Activated T-cell treated with anti-CD3 and anti-CD28 coated beads, Interleukin-2, amount 50 U/mL, for 72 hours (primary cell): Measurements from ENCODE around the gene NDFIP1. TPM values are rescaled to one million over a fixed set of nuclear protein-coding genes. Genes with fewer than 3 reads are reported as not detected.
"Not testable (repeated sequence)": the region's sequence is repeated elsewhere in the genome, so short reads cannot be mapped to it uniquely, and the experiment has no call there.

Experiments
- ATAC-seq, 2 donors: fragments of 150-1000 bp; cut with Tn5 transposase; replicated peaks in 1 of 2; 2 replicates each; pipeline ENCODE4 v1.10.0; 2021; ENCODE audit warnings: moderate library complexity in 2 of 2, mild to moderate bottlenecking in 1 of 2
- DNase-seq, 2 donors: peaks; one replicate each; pipeline ENCODE4 v3.0.0; 2021 to 2022; ENCODE audit warnings: mixed read lengths in 1 of 2
- H3K27ac Mint-ChIP-seq: one replicate; pipeline ENCODE4 v1.8.0; 2022; ENCODE audit warnings: mild to moderate bottlenecking, moderate library complexity, mixed read lengths
- H3K27me3 Mint-ChIP-seq: one replicate; pipeline ENCODE4 v1.8.0; 2022; ENCODE audit warnings: low read depth, mixed read lengths
- H3K36me3 Mint-ChIP-seq, 2 donors: one replicate each; pipeline ENCODE4 v1.8.0; 2022; ENCODE audit warnings: mixed read lengths in 2 of 2, mild to moderate bottlenecking in 1 of 2; ENCODE audit not compliant: insufficient read depth in 2 of 2
- H3K4me1 Mint-ChIP-seq: one replicate; pipeline ENCODE4 v1.8.0; 2022; ENCODE audit warnings: low read depth, mixed read lengths
- H3K4me3 Mint-ChIP-seq, 2 donors: one replicate each; pipeline ENCODE4 v1.8.0; 2022; ENCODE audit warnings: mild to moderate bottlenecking in 2 of 2, mixed read lengths in 2 of 2, moderate library complexity in 2 of 2
- H3K9me3 Mint-ChIP-seq, 2 donors: one replicate each; pipeline ENCODE4 v1.8.0; 2022; ENCODE audit warnings: mixed read lengths in 2 of 2
- total RNA-seq, 2 donors: library from RNA; stranded (reverse); gene quantifications; one replicate each; pipeline ENCODE4 v1.2.3, GENCODE V29; 2022

NDFIP1 gene
- total RNA-seq, 2 donors from 2014 or later: 63.1 to 73.1 TPM

GRCh38 chr5:142079306-142079721, 29.3 kb upstream of the NDFIP1 start:
- ATAC-seq: no peak
- Mint-ChIP-seq H3K27me3 (no peaks in the 10 kb centered on the region), H3K4me3 (no peak overlapping the region), H3K4me1 (peaks cover 19% of the 10 kb centered on the region), H3K36me3 (no peaks in the 10 kb centered on the region), H3K27ac (no peak overlapping the region), H3K9me3 (no peaks in the 10 kb centered on the region)
- DNase-seq: no peak

DNA sequence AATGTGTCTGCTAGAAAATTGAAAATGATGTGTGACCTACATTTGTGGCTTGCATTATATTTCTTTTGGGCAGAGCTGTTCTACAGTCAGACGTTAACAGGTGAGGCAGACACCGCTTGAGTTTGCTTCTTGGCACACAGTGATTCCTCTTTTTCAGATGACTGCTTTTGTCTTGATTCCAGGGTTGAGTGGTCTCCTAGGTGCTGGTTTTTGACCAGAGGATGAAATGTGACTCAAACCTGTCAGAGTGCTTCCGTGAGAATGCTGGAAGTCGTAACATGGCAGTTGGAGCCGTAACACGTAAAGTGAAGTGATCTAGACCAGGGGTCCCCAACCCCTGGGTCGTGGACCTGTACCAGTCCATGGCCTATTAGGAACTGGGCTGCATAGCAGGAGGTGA, 28.3 kb upstream of the NDFIP1 start:
- peaks cover 17% of the 10 kb centered on the region for H3K4me1 Mint-ChIP-seq
- no peak overlapping the region for H3K4me3 Mint-ChIP-seq
- H3K36me3 Mint-ChIP-seq: no peaks in the 10 kb centered on the region
- H3K27me3 Mint-ChIP-seq: no peaks in the 10 kb centered on the region
- no peak for ATAC-seq
- H3K9me3 Mint-ChIP-seq: no peaks in the 10 kb centered on the region
- no peak for DNase-seq
- H3K27ac Mint-ChIP-seq: no peak overlapping the region

- ATAC-seq: peak; percentile 87 to 97
- no peak overlapping the region for H3K27ac Mint-ChIP-seq
- no peak overlapping the region for H3K4me3 Mint-ChIP-seq
- peak; percentile 31 to 33 for DNase-seq
- H3K9me3 Mint-ChIP-seq: no peaks in the 10 kb centered on the region
- H3K36me3 Mint-ChIP-seq: no peaks in the 10 kb centered on the region
- no peaks in the 10 kb centered on the region for H3K27me3 Mint-ChIP-seq
- H3K4me1 Mint-ChIP-seq: peaks cover 25% of the 10 kb centered on the region
Measured at GRCh38 chr5:142082182-142082781, 26.3 kb upstream of the NDFIP1 start.

DNA sequence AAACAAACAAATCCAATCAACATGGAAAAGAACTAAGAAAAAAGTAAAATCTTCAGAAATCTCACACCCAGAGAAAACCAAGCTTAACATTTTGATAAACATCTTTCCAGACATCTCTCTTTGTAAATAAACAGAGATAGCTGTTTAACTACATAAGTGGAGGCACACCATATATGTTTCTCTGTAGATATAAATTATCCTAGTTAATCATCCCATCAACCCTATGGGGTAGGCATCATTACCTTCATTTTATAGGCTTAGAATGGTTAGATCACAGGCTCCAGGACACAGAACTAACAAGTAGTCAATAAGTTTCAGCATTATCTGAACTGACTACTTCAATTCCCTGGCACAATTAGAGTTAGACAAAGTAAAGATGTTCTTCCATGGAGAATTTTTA, 22.4 kb upstream of the NDFIP1 start:
- Mint-ChIP-seq H3K4me1 (peaks cover 62% of the 10 kb centered on the region), H3K4me3 (no peak overlapping the region), H3K9me3 (no peaks in the 10 kb centered on the region), H3K36me3 (no peaks in the 10 kb centered on the region), H3K27me3 (no peaks in the 10 kb centered on the region), H3K27ac (no peak overlapping the region)
- no peak for DNase-seq
- no peak for ATAC-seq

GRCh38 chr5:142086679-142087078, 21.9 kb upstream of the NDFIP1 start:
- Mint-ChIP-seq H3K4me1 (peaks cover 65% of the 10 kb centered on the region), H3K27me3 (no peaks in the 10 kb centered on the region), H3K27ac (peak overlapping the region; percentile 96), H3K4me3 (no peak overlapping the region), H3K9me3 (no peaks in the 10 kb centered on the region), H3K36me3 (no peaks in the 10 kb centered on the region)
- no peak for ATAC-seq
- no peak for DNase-seq

DNA sequence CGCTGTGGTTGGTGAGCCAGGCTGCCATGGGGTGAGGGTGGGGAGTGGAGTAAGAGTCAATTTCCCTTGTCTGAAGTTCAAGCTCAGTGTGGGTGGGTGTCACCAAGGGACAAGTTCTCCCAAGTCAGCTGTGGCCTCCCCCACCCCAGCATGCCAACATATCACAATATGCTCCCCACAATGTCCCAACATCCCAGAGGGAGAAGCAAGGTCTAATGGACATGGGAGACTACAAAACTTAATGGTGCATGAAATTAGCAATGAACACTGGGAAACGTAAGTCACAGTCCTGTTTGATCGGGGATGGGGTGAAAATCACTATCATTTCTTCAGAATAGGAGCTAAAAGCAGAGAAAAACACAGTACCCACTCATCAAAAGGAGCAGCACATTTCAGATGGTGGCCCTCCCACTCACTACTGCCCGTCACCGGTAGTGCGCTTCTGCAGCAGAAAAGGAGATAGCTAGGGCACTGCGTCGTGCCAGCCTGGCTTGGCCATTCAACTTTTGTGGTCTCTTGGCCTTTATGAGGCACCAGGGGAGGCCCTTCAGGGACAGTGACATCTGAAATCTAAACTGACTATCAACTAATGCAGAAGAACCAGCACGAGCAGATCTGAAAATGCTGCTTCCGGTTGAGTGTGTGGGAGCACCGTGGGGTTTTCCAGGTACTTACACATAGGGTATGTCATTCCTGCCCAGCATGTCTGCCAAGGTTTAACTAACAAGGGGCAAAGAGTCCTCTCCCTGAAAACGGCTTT, 20.5 kb upstream of the NDFIP1 start:
- peak overlapping the region; percentile 47 to 89 for H3K4me3 Mint-ChIP-seq
- peak overlapping the region; percentile 96 for H3K27ac Mint-ChIP-seq
- H3K36me3 Mint-ChIP-seq: no peaks in the 10 kb centered on the region
- peak; percentile 45 to 64 for DNase-seq
- peaks cover 61% of the 10 kb centered on the region for H3K4me1 Mint-ChIP-seq
- H3K9me3 Mint-ChIP-seq: no peaks in the 10 kb centered on the region
- H3K27me3 Mint-ChIP-seq: no peaks in the 10 kb centered on the region
- peak; percentile 81 to 93 for ATAC-seq

- not testable (repeated sequence) for H3K36me3 Mint-ChIP-seq, H3K9me3 Mint-ChIP-seq, H3K27me3 Mint-ChIP-seq
- DNase-seq (peak in 1 of 2 donors; percentile 29), ATAC-seq (peak; percentile 58 to 64)
- peak overlapping the region; percentile 47 to 89 for H3K4me3 Mint-ChIP-seq
- H3K27ac Mint-ChIP-seq: peak overlapping the region; percentile 96
- H3K4me1 Mint-ChIP-seq: peaks cover 68% of the 10 kb centered on the region
Measured at GRCh38 chr5:142088855-142089479, 19.6 kb upstream of the NDFIP1 start.

DNA sequence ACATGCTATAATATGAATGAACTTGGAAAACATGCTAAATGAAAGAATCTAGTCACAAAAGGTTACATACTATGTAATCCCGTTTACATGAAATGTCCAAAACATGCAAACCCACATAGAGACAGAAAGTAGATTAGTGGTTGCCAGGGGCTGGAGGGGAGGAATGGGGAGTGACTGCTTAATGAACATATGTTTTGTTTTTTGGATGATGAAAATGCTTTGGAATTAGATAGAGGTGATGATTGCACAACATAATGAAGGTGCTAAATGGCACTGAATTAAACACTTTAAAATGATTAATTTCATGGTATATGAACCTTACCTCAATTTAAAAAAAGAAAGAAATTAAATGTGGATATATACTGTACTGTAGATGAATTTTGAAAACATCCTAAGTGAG, 17.6 kb upstream of the NDFIP1 start:
- Mint-ChIP-seq H3K4me1 (peaks cover 84% of the 10 kb centered on the region), H3K36me3 (no peaks in the 10 kb centered on the region), H3K4me3 (no peak overlapping the region), H3K9me3 (no peaks in the 10 kb centered on the region), H3K27me3 (no peaks in the 10 kb centered on the region), H3K27ac (no peak overlapping the region)
- no peak for DNase-seq
- no peak for ATAC-seq

GRCh38 chr5:142091922-142092321, 16.7 kb upstream of the NDFIP1 start:
- no peak overlapping the region for H3K27ac Mint-ChIP-seq
- H3K4me1 Mint-ChIP-seq: peaks cover 86% of the 10 kb centered on the region
- H3K27me3 Mint-ChIP-seq: no peaks in the 10 kb centered on the region
- H3K9me3 Mint-ChIP-seq: no peaks in the 10 kb centered on the region
- no peak for ATAC-seq
- H3K4me3 Mint-ChIP-seq: no peak overlapping the region
- H3K36me3 Mint-ChIP-seq: no peaks in the 10 kb centered on the region
- no peak for DNase-seq

- Mint-ChIP-seq H3K27ac (peak overlapping the region; percentile 90), H3K4me3 (peak overlapping the region; percentile 73 to 75), H3K4me1 (peaks cover 81% of the 10 kb centered on the region), H3K27me3 (no peaks in the 10 kb centered on the region), H3K36me3 (no peaks in the 10 kb centered on the region), H3K9me3 (no peaks in the 10 kb centered on the region)
- peak; percentile 10 to 32 for ATAC-seq
- peak; percentile 64 to 66 for DNase-seq
Measured at GRCh38 chr5:142095035-142095434, 13.5 kb upstream of the NDFIP1 start.

DNA sequence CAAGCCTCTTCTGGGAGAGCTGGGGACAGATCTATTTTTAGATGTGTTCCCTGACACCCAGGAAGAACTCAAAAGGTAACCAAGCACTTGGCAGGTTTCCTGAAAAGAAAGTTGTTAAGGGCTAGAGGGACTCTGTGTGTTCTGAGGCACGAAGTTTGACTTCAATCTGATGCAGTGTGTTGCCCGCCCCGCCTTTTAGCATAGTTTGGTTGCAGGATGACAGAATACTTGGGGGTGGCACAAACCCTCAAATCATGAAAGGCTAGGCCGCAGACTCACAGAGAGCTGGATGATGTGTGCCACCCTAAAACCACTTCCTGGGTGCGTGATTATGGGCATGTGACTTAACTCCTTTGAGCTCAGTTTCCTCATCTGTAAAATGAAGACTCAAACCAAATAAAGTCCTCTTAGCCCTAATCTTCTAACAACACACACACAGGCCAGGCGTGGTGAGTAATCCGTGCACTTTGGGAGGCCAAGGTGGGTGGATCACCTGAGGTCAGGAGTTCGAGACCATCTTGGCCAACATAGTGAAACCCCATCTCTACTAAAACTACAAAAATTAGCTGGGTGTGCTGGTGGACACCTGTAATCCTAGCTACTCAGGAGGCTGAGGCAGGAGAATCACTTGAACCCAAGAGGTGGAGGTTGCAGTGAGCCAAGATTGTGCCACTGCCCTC, 12.8 kb upstream of the NDFIP1 start:
- DNase-seq: peak; percentile 87 to 91
- Mint-ChIP-seq H3K4me1 (peaks cover 78% of the 10 kb centered on the region), H3K9me3 (peaks cover 0 to 3% of the 10 kb centered on the region in 2 donors), H3K4me3 (peak overlapping the region; percentile 73 to 75), H3K36me3 (no peaks in the 10 kb centered on the region), H3K27ac (peak overlapping the region; percentile 90), H3K27me3 (no peaks in the 10 kb centered on the region)
- ATAC-seq: peak; percentile 96

DNA sequence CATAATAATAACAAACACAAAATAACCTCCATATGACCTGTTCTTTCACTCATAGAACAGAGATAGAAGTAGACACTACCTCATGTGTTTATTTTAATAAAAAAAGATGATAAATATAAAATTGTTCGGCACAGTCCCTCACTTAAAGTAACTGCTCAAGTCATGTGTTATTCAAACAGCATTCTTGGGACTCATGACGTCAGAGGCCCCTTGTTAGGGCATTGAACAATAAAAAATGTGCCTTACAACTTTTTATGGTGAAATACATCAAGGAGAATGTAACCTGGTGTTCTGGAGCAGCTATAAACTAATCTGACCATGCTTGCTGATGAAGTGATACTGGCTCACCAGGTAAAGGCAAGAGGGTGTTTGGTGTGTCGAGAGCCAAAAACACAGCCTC, 12.2 kb upstream of the NDFIP1 start:
- DNase-seq (no peak), ATAC-seq (no peak)
- H3K4me3 Mint-ChIP-seq: no peak overlapping the region
- H3K4me1 Mint-ChIP-seq: peaks cover 72% of the 10 kb centered on the region
- H3K9me3 Mint-ChIP-seq: peaks cover 0 to 4% of the 10 kb centered on the region in 2 donors
- H3K27me3 Mint-ChIP-seq: no peaks in the 10 kb centered on the region
- H3K27ac Mint-ChIP-seq: no peak overlapping the region
- no peaks in the 10 kb centered on the region for H3K36me3 Mint-ChIP-seq

- Mint-ChIP-seq H3K4me1 (peaks cover 66% of the 10 kb centered on the region), H3K36me3 (no peaks in the 10 kb centered on the region), H3K27me3 (no peaks in the 10 kb centered on the region), H3K4me3 (peak overlapping the region; percentile 36 to 42), H3K9me3 (peaks cover 0 to 4% of the 10 kb centered on the region in 2 donors), H3K27ac (no peak overlapping the region)
- ATAC-seq (peak; percentile 8 to 33), DNase-seq (peak; percentile 29 to 64)
Measured at GRCh38 chr5:142097681-142098080, 10.9 kb upstream of the NDFIP1 start.
